ENCODE measurements around the gene PTK6. TPM values are rescaled to one million over a fixed set of nuclear protein-coding genes. Genes with fewer than 3 reads are reported as not detected.

The PTK6 gene
- total RNA-seq = under 1 TPM; 0.35 to 0.38 TPM

GRCh38 chr20:63536997-63537524 lies at the start of gene PTK6:
Gene PTK6 (minus strand): TSS chr20:63537376. CDS start chr20:63537314, 62 bp downstream.
- H3K27ac Mint-ChIP-seq = peak within 1 kb of the TSS; percentile 84
- intact Hi-C loops (cut with micrococcal nuclease) = loop anchor here (1.0 to 10.0 kb wide), 8 partner anchors 16 to 442 kb away; partner anchors contain the start of genes ARFRP1, GMEB2, PPDPF and SAMD10
- DNase-seq = peak; percentile 55
- H3K4me3 Mint-ChIP-seq = peak within 1 kb of the TSS; percentile 74
- no peaks in the 10 kb centered on the region for H3K36me3 Mint-ChIP-seq (ENCODE audit: low read depth)
- H3K9me3 Mint-ChIP-seq = no peaks in the 10 kb centered on the region
- no peaks in the 10 kb centered on the region for H3K27me3 Mint-ChIP-seq (ENCODE audit: low read depth)
- CTCF ChIA-PET = interaction anchor here (0.6 to 2.7 kb wide), 29 partner anchors 7 to 583 kb away, joined by 3 to 10 read pairs (median 4); partner anchors contain the start of genes ARFRP1, PPDPF, PRPF6 and ZGPAT
- peaks cover 11% of the 10 kb centered on the region for H3K4me1 Mint-ChIP-seq (ENCODE audit: low read depth)

GRCh38 chr20:63586797-63587196 lies 49.6 kb upstream of the PTK6 start:
- H3K27me3 Mint-ChIP-seq (ENCODE audit: low read depth) = no peaks in the 10 kb centered on the region
- H3K4me1 Mint-ChIP-seq (ENCODE audit: low read depth) = peaks cover 16% of the 10 kb centered on the region
- no peak for DNase-seq
- intact Hi-C loops (cut with micrococcal nuclease) = no loop called here
- H3K4me3 Mint-ChIP-seq = no peak overlapping the region
- no peak overlapping the region for H3K27ac Mint-ChIP-seq
- H3K9me3 Mint-ChIP-seq = no peaks in the 10 kb centered on the region
- H3K36me3 Mint-ChIP-seq (ENCODE audit: low read depth) = peaks cover 11% of the 10 kb centered on the region
- CTCF ChIA-PET = interaction anchor here (0.5 kb wide), 1 partner anchor 307 kb away, joined by 6 read pairs; no protein-coding TSS in a partner anchor

GRCh38 chr20:63585616-63586565 lies 48.7 kb upstream of the PTK6 start:
- CTCF ChIA-PET = interaction anchor here (0.5 kb wide), 1 partner anchor 306 kb away, joined by 6 read pairs; no protein-coding TSS in a partner anchor
- no peak for DNase-seq
- H3K4me3 Mint-ChIP-seq = no peak overlapping the region
- H3K4me1 Mint-ChIP-seq (ENCODE audit: low read depth) = peaks cover 17% of the 10 kb centered on the region
- H3K27me3 Mint-ChIP-seq (ENCODE audit: low read depth) = no peaks in the 10 kb centered on the region
- H3K36me3 Mint-ChIP-seq (ENCODE audit: low read depth) = peaks cover 7% of the 10 kb centered on the region
- no peak overlapping the region for H3K27ac Mint-ChIP-seq
- intact Hi-C loops (cut with micrococcal nuclease) = no loop called here
- no peaks in the 10 kb centered on the region for H3K9me3 Mint-ChIP-seq

- Mint-ChIP-seq H3K4me3 (no peak overlapping the region), H3K36me3 (ENCODE audit: low read depth) (no peaks in the 10 kb centered on the region), H3K4me1 (ENCODE audit: low read depth) (peaks cover 10% of the 10 kb centered on the region), H3K27me3 (ENCODE audit: low read depth) (no peaks in the 10 kb centered on the region), H3K9me3 (no peaks in the 10 kb centered on the region), H3K27ac (no peak overlapping the region)
- intact Hi-C loops (cut with micrococcal nuclease) = loop anchor here (5.0 kb wide), 1 partner anchor 75 kb away; the partner anchor contains the start of gene RTEL1
- CTCF ChIA-PET = interaction anchor here (0.6 kb wide), 1 partner anchor 411 kb away, joined by 4 read pairs; no protein-coding TSS in a partner anchor
- no peak for DNase-seq
Observed at GRCh38 chr20:63582382-63583063, 45.3 kb upstream of the PTK6 start.

GRCh38 chr20:63580796-63581461 lies 43.8 kb upstream of the PTK6 start:
- intact Hi-C loops (cut with micrococcal nuclease) = loop anchor here (1.0 to 5.0 kb wide), 7 partner anchors 28 to 390 kb away; partner anchors contain the start of genes RTEL1 and TPD52L2
- Mint-ChIP-seq H3K27me3 (ENCODE audit: low read depth) (no peaks in the 10 kb centered on the region), H3K9me3 (no peaks in the 10 kb centered on the region), H3K27ac (no peak overlapping the region), H3K4me1 (ENCODE audit: low read depth) (peaks cover 5% of the 10 kb centered on the region), H3K4me3 (no peak overlapping the region), H3K36me3 (ENCODE audit: low read depth) (no peaks in the 10 kb centered on the region)
- CTCF ChIA-PET = interaction anchor here (0.7 kb wide), 1 partner anchor 201 kb away, joined by 6 read pairs; no protein-coding TSS in a partner anchor
- DNase-seq = peak; percentile 88

- no peak overlapping the region for H3K27ac Mint-ChIP-seq
- CTCF ChIA-PET = no interaction called here
- no peak overlapping the region for H3K4me3 Mint-ChIP-seq
- H3K4me1 Mint-ChIP-seq (ENCODE audit: low read depth) = peaks cover 5% of the 10 kb centered on the region
- no peaks in the 10 kb centered on the region for H3K36me3 Mint-ChIP-seq (ENCODE audit: low read depth)
- intact Hi-C loops (cut with micrococcal nuclease) = no loop called here
- no peaks in the 10 kb centered on the region for H3K27me3 Mint-ChIP-seq (ENCODE audit: low read depth)
- H3K9me3 Mint-ChIP-seq = no peaks in the 10 kb centered on the region
- DNase-seq = no peak
Observed at GRCh38 chr20:63579017-63579694, 42.0 kb upstream of the PTK6 start.

GRCh38 chr20:63578224-63579016 lies 41.2 kb upstream of the PTK6 start:
- no peak overlapping the region for H3K27ac Mint-ChIP-seq
- H3K36me3 Mint-ChIP-seq (ENCODE audit: low read depth) = no peaks in the 10 kb centered on the region
- DNase-seq = no peak
- H3K4me1 Mint-ChIP-seq (ENCODE audit: low read depth) = peaks cover 8% of the 10 kb centered on the region
- CTCF ChIA-PET = no interaction called here
- intact Hi-C loops (cut with micrococcal nuclease) = no loop called here
- H3K4me3 Mint-ChIP-seq = no peak overlapping the region
- H3K9me3 Mint-ChIP-seq = no peaks in the 10 kb centered on the region
- H3K27me3 Mint-ChIP-seq (ENCODE audit: low read depth) = no peaks in the 10 kb centered on the region

GRCh38 chr20:63577317-63577894 lies 40.2 kb upstream of the PTK6 start:
- CTCF ChIA-PET = interaction anchor here (1.3 kb wide), 1 partner anchor 40 kb away, joined by 3 read pairs; the partner anchor contains the start of gene PTK6
- H3K27ac Mint-ChIP-seq = no peak overlapping the region
- H3K36me3 Mint-ChIP-seq (ENCODE audit: low read depth) = no peaks in the 10 kb centered on the region
- H3K4me1 Mint-ChIP-seq (ENCODE audit: low read depth) = peaks cover 8% of the 10 kb centered on the region
- intact Hi-C loops (cut with micrococcal nuclease) = no loop called here
- H3K4me3 Mint-ChIP-seq = no peak overlapping the region
- H3K27me3 Mint-ChIP-seq (ENCODE audit: low read depth) = no peaks in the 10 kb centered on the region
- DNase-seq = no peak
- no peaks in the 10 kb centered on the region for H3K9me3 Mint-ChIP-seq

- CTCF ChIA-PET = interaction anchor here (0.6 to 1.3 kb wide), 2 partner anchors 27 to 39 kb away, joined by 3 read pairs; partner anchors contain the start of gene PTK6
- no peaks in the 10 kb centered on the region for H3K27me3 Mint-ChIP-seq (ENCODE audit: low read depth)
- H3K4me1 Mint-ChIP-seq (ENCODE audit: low read depth) = peaks cover 8% of the 10 kb centered on the region
- intact Hi-C loops (cut with micrococcal nuclease) = no loop called here
- no peak for DNase-seq
- no peaks in the 10 kb centered on the region for H3K9me3 Mint-ChIP-seq
- no peak overlapping the region for H3K4me3 Mint-ChIP-seq
- H3K36me3 Mint-ChIP-seq (ENCODE audit: low read depth) = no peaks in the 10 kb centered on the region
- H3K27ac Mint-ChIP-seq = no peak overlapping the region
Observed at GRCh38 chr20:63576311-63576710, 39.1 kb upstream of the PTK6 start.

GRCh38 chr20:63574829-63575743 lies 37.9 kb upstream of the PTK6 start:
- Mint-ChIP-seq H3K27me3 (ENCODE audit: low read depth) (no peaks in the 10 kb centered on the region), H3K36me3 (ENCODE audit: low read depth) (no peaks in the 10 kb centered on the region), H3K4me3 (peak overlapping the region; percentile 32), H3K27ac (no peak overlapping the region), H3K9me3 (no peaks in the 10 kb centered on the region), H3K4me1 (ENCODE audit: low read depth) (peaks cover 3% of the 10 kb centered on the region)
- CTCF ChIA-PET = interaction anchor here (0.6 kb wide), 1 partner anchor 94 kb away, joined by 3 read pairs; no protein-coding TSS in a partner anchor
- DNase-seq = no peak
- intact Hi-C loops (cut with micrococcal nuclease) = no loop called here

All from activated naive CD4-positive, alpha-beta T cell treated with anti-CD3 and anti-CD28 coated beads for 36 hours (primary cell).